ENCODE data around the gene ATP6V0A4.

- TF ChIP-seq CTCF (IDR thresholded peaks at IDR 0.05; ENCODE audit: insufficient read depth, low read length, poor library complexity, severe bottlenecking) (no peak), EZH2phosphoT487 (conservative IDR thresholded peaks at IDR 0.05; ENCODE audit: low read length) (no peak)
These were observed 48.0 kb downstream of the ATP6V0A4 start for GRCh38 chr7:138749960-138750359.
